Thyroid gland (tissue), 4 donors: Measurements from ENCODE around the gene AP3B2. TPM values are rescaled to one million over a fixed set of nuclear protein-coding genes. Genes with fewer than 3 reads are reported as not detected.

ENCODE experiments used
- DNase-seq, 2 donors: peaks; one replicate each; pipeline ENCODE4 v3.0.0-alpha.2; 2019
- H3K27ac ChIP-seq, 3 donors: fragments of 200-600 bp; sonication (generic); 1 replicate in 2 of 3; 2 replicates in 1 of 3; pipeline ENCODE4 v1.5.1; 2016 to 2019; ENCODE audit warnings: mild to moderate bottlenecking in 1 of 3, moderate library complexity in 1 of 3
- H3K27me3 ChIP-seq: fragments of 200-600 bp; sonication (generic); one replicate; pipeline ENCODE4 v1.5.1; 2019
- H3K36me3 ChIP-seq, 2 donors: fragments of 200-600 bp; sonication (generic); one replicate each; pipeline ENCODE4 v1.5.1; 2016 to 2019
- H3K4me1 ChIP-seq, 2 donors: fragments of 200-600 bp; sonication (generic); one replicate each; pipeline ENCODE4 v1.5.1; 2017 to 2019
- H3K4me3 ChIP-seq, 3 donors: fragments of 200-600 bp; sonication (generic); replicated peaks in 1 of 3; 1 replicate in 2 of 3; 2 replicates in 1 of 3; pipeline ENCODE4 v1.5.1; 2016; ENCODE audit warnings: mild to moderate bottlenecking in 1 of 3
- H3K9me3 ChIP-seq: fragments of 200-600 bp; sonication (generic); one replicate; pipeline ENCODE4 v1.5.1; 2017
- POLR2A ChIP-seq, 2 donors: fragments of 450-650 bp; IDR thresholded peaks; one replicate each; pipeline ENCODE4 v1.6.1; 2017; ENCODE audit warnings: antibody characterized with exemption in 2 of 2, mild to moderate bottlenecking in 2 of 2, moderate library complexity in 1 of 2
- WGBS, 2 donors: methylation state at CpG; one replicate each; pipeline ENCODE4 v1.1.5; 2017; 5-methylcytosine and 5-hydroxymethylcytosine counted together
- intact Hi-C: fragments of 100-400 bp; cut with DNase I; formaldehyde crosslinking; loops from one replicate; pipeline ENCODE4 v1.15.1; 2023
- total RNA-seq, 4 donors: library from RNA; depleted of rRNA; stranded (reverse); fragments of >200 nt; gene quantifications; one replicate each; pipeline ENCODE4 v1.2.3, GENCODE V29; 2016
- TF ChIP-seq, protein P1 (sequence below), 6 experiments: fragments of 200-600 bp in 3 of 6; fragments of 450-650 bp in 3 of 6; sonication (generic) in 3 of 6; IDR thresholded peaks; one replicate each; pipeline ENCODE4 v1.5.1; 2016 to 2019; ENCODE audit warnings: antibody characterized with exemption in 6 of 6, mild to moderate bottlenecking in 2 of 6, inconsistent platforms in 1 of 6, moderate library complexity in 1 of 6

The AP3B2 gene
- total RNA-seq, 4 donors from 2014 or later, result 1.4 to 4.1 (median 2.1) TPM

DNA sequence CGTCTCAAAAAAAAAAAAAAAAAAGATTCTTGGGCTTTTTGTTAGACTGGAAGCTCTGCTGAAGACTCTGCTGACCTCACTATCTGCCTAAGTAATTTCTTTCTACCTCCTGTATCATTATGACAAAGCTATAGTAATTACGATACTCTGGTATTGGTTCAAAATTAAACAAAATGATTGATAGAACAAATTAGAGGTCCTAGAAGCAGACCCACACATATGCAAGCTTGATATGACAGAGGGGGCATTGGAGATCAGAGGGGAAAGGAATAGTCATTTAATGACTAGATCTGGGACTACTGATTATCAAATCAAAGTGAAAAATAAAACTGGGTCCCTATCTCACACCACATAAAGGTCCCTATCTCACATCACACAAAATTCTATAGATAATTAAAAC, 21.9 kb upstream of the AP3B2 start:
- TF ChIP-seq POLR2A (IDR thresholded peaks at IDR 0.05), result no peak
- TF ChIP-seq, protein P1, sequence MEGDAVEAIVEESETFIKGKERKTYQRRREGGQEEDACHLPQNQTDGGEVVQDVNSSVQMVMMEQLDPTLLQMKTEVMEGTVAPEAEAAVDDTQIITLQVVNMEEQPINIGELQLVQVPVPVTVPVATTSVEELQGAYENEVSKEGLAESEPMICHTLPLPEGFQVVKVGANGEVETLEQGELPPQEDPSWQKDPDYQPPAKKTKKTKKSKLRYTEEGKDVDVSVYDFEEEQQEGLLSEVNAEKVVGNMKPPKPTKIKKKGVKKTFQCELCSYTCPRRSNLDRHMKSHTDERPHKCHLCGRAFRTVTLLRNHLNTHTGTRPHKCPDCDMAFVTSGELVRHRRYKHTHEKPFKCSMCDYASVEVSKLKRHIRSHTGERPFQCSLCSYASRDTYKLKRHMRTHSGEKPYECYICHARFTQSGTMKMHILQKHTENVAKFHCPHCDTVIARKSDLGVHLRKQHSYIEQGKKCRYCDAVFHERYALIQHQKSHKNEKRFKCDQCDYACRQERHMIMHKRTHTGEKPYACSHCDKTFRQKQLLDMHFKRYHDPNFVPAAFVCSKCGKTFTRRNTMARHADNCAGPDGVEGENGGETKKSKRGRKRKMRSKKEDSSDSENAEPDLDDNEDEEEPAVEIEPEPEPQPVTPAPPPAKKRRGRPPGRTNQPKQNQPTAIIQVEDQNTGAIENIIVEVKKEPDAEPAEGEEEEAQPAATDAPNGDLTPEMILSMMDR (IDR thresholded peaks at IDR 0.05), result no peak
- intact Hi-C loops, result no loop called here
- Histone ChIP-seq H3K4me3 (no peak overlapping the region), H3K9me3 (no peaks in the 10 kb centered on the region), H3K36me3 (no peaks in the 10 kb centered on the region), H3K4me1 (no peaks in the 10 kb centered on the region), H3K27me3 (no peaks in the 10 kb centered on the region), H3K27ac (no peak overlapping the region)
- 92 to 93% methylated on average over 2 of the region's 2 CpGs for WGBS, 2 donors
- DNase-seq, result no peak

DNA sequence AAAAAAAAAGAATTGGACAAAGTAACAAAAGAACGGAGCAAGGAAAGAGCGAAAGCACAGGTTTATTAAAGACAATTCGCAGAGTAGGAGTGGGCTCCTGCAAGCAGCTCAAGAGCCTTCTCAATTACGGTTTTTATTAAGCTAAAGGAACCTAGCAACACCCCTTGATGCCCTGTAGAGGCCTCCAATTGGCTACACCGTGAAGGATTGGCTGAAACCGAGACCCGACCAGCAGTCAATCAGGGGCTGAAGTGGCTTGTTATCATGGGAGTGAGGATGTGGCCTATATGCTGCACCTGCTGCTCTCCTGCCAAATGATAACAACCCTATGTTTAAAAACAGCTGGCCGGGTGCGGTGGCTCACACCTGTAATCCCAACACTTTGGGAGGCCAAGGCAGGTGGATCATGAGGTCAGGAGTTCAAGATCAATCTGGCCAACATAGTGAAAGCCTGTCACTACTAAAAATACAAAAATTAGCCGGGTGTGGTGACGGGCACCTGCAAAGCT, 20.4 kb upstream of the AP3B2 start:
- Histone ChIP-seq H3K36me3 (no peaks in the 10 kb centered on the region), H3K4me3 (no peak overlapping the region), H3K9me3 (no peaks in the 10 kb centered on the region), H3K27me3 (no peaks in the 10 kb centered on the region), H3K4me1 (no peaks in the 10 kb centered on the region), H3K27ac (no peak overlapping the region)
- TF ChIP-seq POLR2A (IDR thresholded peaks at IDR 0.05), result no peak
- TF ChIP-seq, protein P1 (IDR thresholded peaks at IDR 0.05), result no peak
- no peak for DNase-seq
- 78 to 79% methylated on average over 11 of the region's 11 CpGs for WGBS, 2 donors
- intact Hi-C loops, result no loop called here

GRCh38 chr15:82726816-82727215, 17.1 kb upstream of the AP3B2 start:
- no peaks in the 10 kb centered on the region for H3K4me1 ChIP-seq
- no peaks in the 10 kb centered on the region for H3K9me3 ChIP-seq
- H3K4me3 ChIP-seq, result no peak overlapping the region
- no peak overlapping the region for H3K27ac ChIP-seq
- 92% methylated on average over 6 to 8 of the region's 10 CpGs for WGBS, 2 donors
- H3K27me3 ChIP-seq, result no peaks in the 10 kb centered on the region
- H3K36me3 ChIP-seq, result no peaks in the 10 kb centered on the region
- TF ChIP-seq POLR2A (IDR thresholded peaks at IDR 0.05), result no peak
- TF ChIP-seq, protein P1 (IDR thresholded peaks at IDR 0.05), result no peak
- DNase-seq, result no peak
- intact Hi-C loops, result no loop called here

- WGBS, 2 donors, result 87 to 93% methylated on average over 4 of the region's 4 CpGs
- Histone ChIP-seq H3K9me3 (no peaks in the 10 kb centered on the region), H3K4me1 (peaks cover under 1 to 4% of the 10 kb centered on the region in 2 donors), H3K36me3 (no peaks in the 10 kb centered on the region), H3K4me3 (no peak overlapping the region), H3K27me3 (no peaks in the 10 kb centered on the region), H3K27ac (no peak overlapping the region)
- DNase-seq, result no peak
- intact Hi-C loops, result no loop called here
- TF ChIP-seq, protein P1 (IDR thresholded peaks at IDR 0.05), result no peak
- TF ChIP-seq POLR2A (IDR thresholded peaks at IDR 0.05), result no peak
Measured at GRCh38 chr15:82715003-82715402, 5.3 kb upstream of the AP3B2 start.

- TF ChIP-seq POLR2A (IDR thresholded peaks at IDR 0.05), result no peak
- TF ChIP-seq, protein P1 (IDR thresholded peaks at IDR 0.05), result no peak
- no peaks in the 10 kb centered on the region for H3K27me3 ChIP-seq
- no peak for DNase-seq
Measured at GRCh38 chr15:82714016-82714415, 4.3 kb upstream of the AP3B2 start.

More at GRCh38 chr15:82714016-82714415, 4.3 kb upstream of the AP3B2 start:
- Histone ChIP-seq H3K9me3 (no peaks in the 10 kb centered on the region), H3K36me3 (no peaks in the 10 kb centered on the region), H3K27ac (no peak overlapping the region), H3K4me3 (no peak overlapping the region), H3K4me1 (peaks cover 6 to 10% of the 10 kb centered on the region in 2 donors)
- WGBS, 2 donors, result 39% methylated on average over 2 of the region's 3 CpGs; no CpG with 5 or more reads in 1 of the 2 donors
- intact Hi-C loops, result no loop called here
